ENCODE data around the gene HSFX3. TPM values are rescaled to one million over a fixed set of nuclear protein-coding genes. Genes with fewer than 3 reads are reported as not detected.
"Not testable (repeated sequence)": the region's sequence is repeated elsewhere in the genome, so short reads cannot be mapped to it uniquely, and the experiment has no call there.

The HSFX3 gene, protein sequence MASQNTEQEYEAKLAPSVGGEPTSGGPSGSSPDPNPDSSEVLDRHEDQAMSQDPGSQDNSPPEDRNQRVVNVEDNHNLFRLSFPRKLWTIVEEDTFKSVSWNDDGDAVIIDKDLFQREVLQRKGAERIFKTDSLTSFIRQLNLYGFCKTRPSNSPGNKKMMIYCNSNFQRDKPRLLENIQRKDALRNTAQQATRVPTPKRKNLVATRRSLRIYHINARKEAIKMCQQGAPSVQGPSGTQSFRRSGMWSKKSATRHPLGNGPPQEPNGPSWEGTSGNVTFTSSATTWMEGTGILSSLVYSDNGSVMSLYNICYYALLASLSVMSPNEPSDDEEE
- not detected in 2 replicates for total RNA-seq (2014; rRNA removed; shearing (Covaris generic); ENCODE audit: low replicate concordance)

- not testable (repeated sequence) for H3K4me3 ChIP-seq, H3K27me3 ChIP-seq, DNase-seq, H3K9me3 ChIP-seq, H3K36me3 ChIP-seq
Measured at GRCh38 chrX:149549701-149550100, at the start of gene HSFX3. TSS of gene HSFX3 (minus strand) at chrX:149549924. CDS start at chrX:149549852, 72 bp downstream.

- not testable (repeated sequence) for H3K4me3 ChIP-seq, H3K27me3 ChIP-seq, H3K9me3 ChIP-seq, H3K36me3 ChIP-seq, DNase-seq
Measured at GRCh38 chrX:149598603-149599002, 48.9 kb upstream of the HSFX3 start.

GRCh38 chrX:149595943-149596342, 46.2 kb upstream of the HSFX3 start:
- not testable (repeated sequence) for H3K4me3 ChIP-seq, DNase-seq

GRCh38 chrX:149595214-149595613, 45.5 kb upstream of the HSFX3 start, which contains the start of gene HSFX2:
TSS of gene HSFX2 (minus strand) at chrX:149595314. CDS start at chrX:149594700, 614 bp downstream.
- H3K4me3 ChIP-seq, H3K9me3 ChIP-seq, H3K27me3 ChIP-seq, H3K36me3 ChIP-seq, DNase-seq: not testable (repeated sequence)

More at GRCh38 chrX:149595943-149596342, 46.2 kb upstream of the HSFX3 start:
- H3K36me3 ChIP-seq, H3K9me3 ChIP-seq, H3K27me3 ChIP-seq: not testable (repeated sequence)

- H3K36me3 ChIP-seq = not testable (repeated sequence)
Measured at GRCh38 chrX:149590993-149591392, 41.3 kb upstream of the HSFX3 start.

DNA sequence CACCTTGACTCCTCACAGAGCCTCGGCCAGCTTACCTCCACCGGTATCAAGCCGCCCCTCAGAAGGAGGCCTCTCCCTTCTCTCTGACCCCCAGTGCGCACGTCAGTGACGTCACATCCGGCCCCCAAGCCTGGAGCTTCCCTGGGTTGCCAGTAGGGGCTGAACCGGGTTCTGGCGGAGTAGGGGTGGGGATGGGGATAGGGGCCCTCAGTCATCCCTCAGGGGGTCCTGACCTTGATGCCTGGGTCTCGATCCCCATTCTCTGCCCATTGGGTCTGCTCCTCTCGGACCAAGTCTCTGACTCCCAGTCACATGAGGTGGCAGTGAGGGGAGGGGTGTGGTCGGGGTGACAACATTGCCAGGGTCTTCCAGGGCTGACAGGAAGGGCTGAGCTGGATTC, 37.6 kb upstream of the HSFX3 start, which contains the start of gene MAGEA9B:
Gene MAGEA9B, minus strand, starts transcription at position 101 of the 400 bp plus-strand sequence. CDS start 4,280 bp downstream, outside the sequence.
- not testable (repeated sequence) for H3K36me3 ChIP-seq, H3K27me3 ChIP-seq, DNase-seq, H3K4me3 ChIP-seq, H3K9me3 ChIP-seq

More at GRCh38 chrX:149590993-149591392, 41.3 kb upstream of the HSFX3 start:
- H3K27me3 ChIP-seq, H3K9me3 ChIP-seq, DNase-seq, H3K4me3 ChIP-seq: not testable (repeated sequence)

- DNase-seq, H3K36me3 ChIP-seq, H3K27me3 ChIP-seq, H3K9me3 ChIP-seq, H3K4me3 ChIP-seq: not testable (repeated sequence)
Measured at GRCh38 chrX:149585631-149586030, 35.9 kb upstream of the HSFX3 start.

- not testable (repeated sequence) for H3K4me3 ChIP-seq, H3K9me3 ChIP-seq, DNase-seq, H3K36me3 ChIP-seq, H3K27me3 ChIP-seq
Measured at GRCh38 chrX:149573456-149573855, 23.7 kb upstream of the HSFX3 start.

- Histone ChIP-seq H3K36me3 (no peaks in the 10 kb centered on the region), H3K27me3 (no peaks in the 10 kb centered on the region), H3K9me3 (no peaks in the 10 kb centered on the region), H3K4me3 (no peak overlapping the region)
- DNase-seq = no peak
Measured at GRCh38 chrX:149572743-149573142, 23.0 kb upstream of the HSFX3 start.

- Histone ChIP-seq H3K27me3 (no peaks in the 10 kb centered on the region), H3K9me3 (no peaks in the 10 kb centered on the region), H3K4me3 (no peak overlapping the region), H3K36me3 (no peaks in the 10 kb centered on the region)
- DNase-seq = no peak
Measured at GRCh38 chrX:149571770-149572169, 22.0 kb upstream of the HSFX3 start.

- DNase-seq = no peak
- Histone ChIP-seq H3K27me3 (no peaks in the 10 kb centered on the region), H3K36me3 (no peaks in the 10 kb centered on the region), H3K9me3 (no peaks in the 10 kb centered on the region), H3K4me3 (no peak overlapping the region)
Measured at GRCh38 chrX:149570668-149571067, 20.9 kb upstream of the HSFX3 start.

- DNase-seq = no peak
- Histone ChIP-seq H3K4me3 (no peak overlapping the region), H3K27me3 (no peaks in the 10 kb centered on the region), H3K36me3 (no peaks in the 10 kb centered on the region), H3K9me3 (no peaks in the 10 kb centered on the region)
Measured at GRCh38 chrX:149569770-149570169, 20.0 kb upstream of the HSFX3 start.

DNA sequence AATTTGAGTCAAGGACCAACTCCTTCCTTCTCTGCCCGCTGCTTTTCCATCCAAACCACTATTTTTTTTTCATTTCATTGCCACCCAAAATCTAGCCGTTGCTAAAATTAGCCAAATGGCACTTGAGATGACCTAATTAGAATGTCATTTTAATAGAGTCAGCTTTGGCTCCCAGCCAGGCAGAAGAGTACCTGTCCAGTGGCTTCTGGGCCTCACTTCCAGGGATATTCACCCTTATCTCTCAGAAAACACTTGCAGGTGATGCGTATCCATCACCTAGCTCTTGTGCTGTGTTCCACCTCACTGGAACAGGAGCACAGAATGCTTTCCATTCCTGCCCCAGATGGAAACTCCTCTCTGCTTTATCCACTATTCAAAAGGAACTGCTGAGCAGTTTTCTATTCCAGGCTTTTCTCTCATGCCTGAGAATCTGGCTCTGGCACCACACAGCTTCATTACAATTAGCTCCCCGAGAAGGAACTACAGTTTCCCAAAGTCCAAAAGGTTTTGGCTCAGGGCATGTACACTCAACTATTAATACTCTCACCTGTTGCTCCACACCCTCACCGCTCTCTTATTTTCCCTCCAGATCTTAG, 19.1 kb upstream of the HSFX3 start:
- Histone ChIP-seq H3K4me3 (no peak overlapping the region), H3K27me3 (no peaks in the 10 kb centered on the region), H3K9me3 (no peaks in the 10 kb centered on the region), H3K36me3 (no peaks in the 10 kb centered on the region)
- DNase-seq = no peak

- H3K36me3 ChIP-seq = no peaks in the 10 kb centered on the region
- no peak for DNase-seq
Measured at GRCh38 chrX:149567621-149568417, 18.1 kb upstream of the HSFX3 start.

DNA sequence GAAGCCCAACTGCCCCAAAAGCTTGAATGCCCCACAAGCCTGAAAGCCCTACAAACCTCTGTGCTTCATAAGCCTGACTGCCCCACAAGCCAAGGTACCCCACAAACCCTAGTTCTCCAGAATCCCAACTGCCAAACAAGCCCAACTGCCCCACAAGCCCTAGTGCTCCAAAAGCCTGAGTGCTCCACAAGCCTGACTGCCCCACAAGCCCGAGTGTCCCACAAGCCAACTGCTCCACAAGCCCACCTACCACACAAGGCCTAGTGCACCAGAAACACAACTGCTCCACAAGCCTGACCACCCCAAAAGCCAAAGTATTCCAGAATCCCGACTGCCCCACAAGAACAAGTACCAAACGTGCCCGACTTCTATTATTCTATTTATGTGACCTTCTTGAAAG, 13.6 kb upstream of the HSFX3 start:
- Histone ChIP-seq H3K9me3 (no peaks in the 10 kb centered on the region), H3K27me3 (no peaks in the 10 kb centered on the region), H3K4me3 (no peak overlapping the region), H3K36me3 (no peaks in the 10 kb centered on the region)
- no peak for DNase-seq

More at GRCh38 chrX:149567621-149568417, 18.1 kb upstream of the HSFX3 start:
- H3K27me3 ChIP-seq = no peaks in the 10 kb centered on the region
- no peak overlapping the region for H3K4me3 ChIP-seq
- no peaks in the 10 kb centered on the region for H3K9me3 ChIP-seq

GRCh38 chrX:149555251-149555650, 5.5 kb upstream of the HSFX3 start:
- H3K9me3 ChIP-seq, H3K27me3 ChIP-seq, H3K36me3 ChIP-seq, DNase-seq, H3K4me3 ChIP-seq: not testable (repeated sequence)

DNA sequence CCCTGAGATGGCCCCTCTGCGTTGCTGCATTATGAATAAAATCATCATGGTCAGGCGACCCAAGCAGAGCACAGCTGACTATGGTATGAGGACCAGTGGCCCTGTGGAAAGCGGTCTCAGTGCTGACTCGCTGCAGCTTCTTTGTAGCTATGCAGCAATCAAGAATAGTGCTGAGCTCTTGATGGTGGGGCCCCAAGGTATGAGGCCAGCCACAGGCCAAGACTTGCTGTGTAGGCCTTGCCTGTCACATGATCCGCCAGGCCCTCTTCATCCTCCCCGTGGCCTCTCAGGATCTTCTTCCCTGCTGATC, 2.2 kb upstream of the HSFX3 start:
- not testable (repeated sequence) for H3K27me3 ChIP-seq, H3K36me3 ChIP-seq, H3K9me3 ChIP-seq, H3K4me3 ChIP-seq, DNase-seq

Data from MG63 (cell line).